ENCODE measurements around the gene IL17C. TPM values are rescaled to one million over a fixed set of nuclear protein-coding genes. Genes with fewer than 3 reads are reported as not detected.
A peak's percentile ranks its signal among the peaks of the same experiment; 100 is the strongest.

The IL17C gene
- total and polyA plus RNA-seq, 10 of the 15 experiments (the other 5 are each of a cell fraction or from before 2014, with no cell fraction given), result not detected

- Histone ChIP-seq H3K4me1 (ENCODE audit: control insufficient read depth, insufficient read depth, low read length) (peaks cover 4% of the 10 kb centered on the region), H3K4me3 (no peak overlapping the region), H3K27me3 (replicated peaks in 1 of 2; ENCODE audit: control insufficient read depth in 2 of 2, insufficient read depth in 2 of 2, low read length in 1 of 2) (no peaks in the 10 kb centered on the region), H3K9me3 (replicated peaks; ENCODE audit: control insufficient read depth, insufficient read depth, low read length) (no peaks in the 10 kb centered on the region), H3K79me2 (ENCODE audit: control insufficient read depth, insufficient read depth, low read length) (peaks cover 15% of the 10 kb centered on the region), H2AFZ (ENCODE audit: control insufficient read depth, low read depth, low read length) (no peak overlapping the region), H3K4me2 (ENCODE audit: control insufficient read depth, insufficient read depth) (no peak overlapping the region), H3K27ac (ENCODE audit: control insufficient read depth, insufficient read depth) (no peak overlapping the region), H4K20me1 (ENCODE audit: control insufficient read depth, insufficient read depth) (no peaks in the 10 kb centered on the region), H3K36me3 (ENCODE audit: control insufficient read depth in 2 of 2, insufficient read depth in 2 of 2, low read length in 1 of 2) (peaks cover 18 to 20% of the 10 kb centered on the region in 2 experiments), H3K9ac (ENCODE audit: control insufficient read depth, insufficient read depth, low read length) (no peak overlapping the region)
- intact Hi-C loops (cut with micrococcal nuclease; ENCODE audit: unreplicated experiment) (no loop called here), in situ Hi-C loops (cut with MboI) (no loop called here)
- TF ChIP-seq ZBTB33 (IDR thresholded peaks at IDR 0.05) (peak; percentile 77; the same call in 1 of the 2 replicates), ZBTB40 (IDR thresholded peaks at IDR 0.05; ENCODE audit: borderline replicate concordance) (no peak)
- ATAC-seq (no peak), DNase-seq (ENCODE audit: low read depth, low spot score) (no peak), FAIRE-seq (no peak)
- SMC1A ChIA-PET (ENCODE audit: uncharacterized antibody, unreplicated experiment), result interaction anchor here (0.9 to 1.5 kb wide), 5 partner anchors 12 to 87 kb away, joined by 3 to 5 read pairs (median 5); partner anchors contain the start of gene ZC3H18
- RAD21 ChIA-PET (ENCODE audit: unreplicated experiment), result interaction anchor here (0.9 kb wide), 1 partner anchor 26 kb away, joined by 5 read pairs; the partner anchor contains the start of gene ZC3H18
- CTCF ChIA-PET, result interaction anchor here (0.6 to 1.5 kb wide), 3 partner anchors 12 to 46 kb away, joined by 3 to 4 read pairs (median 3); partner anchors contain the start of gene ZC3H18
- POLR2A ChIA-PET, result interaction anchor here (0.7 kb wide), 1 partner anchor 37 kb away, joined by 4 read pairs; no protein-coding TSS in a partner anchor
- 95% methylated on average over 10 of the region's 10 CpGs for WGBS (ENCODE audit: insufficient coverage, insufficient replicate concordance, low lambda C conversion rate, missing lambda C conversion rate)
- BruUV-seq (replicated peaks), result no TSS peak
Measured at GRCh38 chr16:88595921-88596320, 42.5 kb upstream of the IL17C start.
